ENCODE results near the gene ISLR.

ISLR gene

GRCh38 chr15:74174219-74174957 lies 878 bp downstream of the ISLR start:
- DNase-seq = no peak

- no peak for DNase-seq
These were observed 1.4 kb downstream of the ISLR start for GRCh38 chr15:74174958-74175253.

DNA sequence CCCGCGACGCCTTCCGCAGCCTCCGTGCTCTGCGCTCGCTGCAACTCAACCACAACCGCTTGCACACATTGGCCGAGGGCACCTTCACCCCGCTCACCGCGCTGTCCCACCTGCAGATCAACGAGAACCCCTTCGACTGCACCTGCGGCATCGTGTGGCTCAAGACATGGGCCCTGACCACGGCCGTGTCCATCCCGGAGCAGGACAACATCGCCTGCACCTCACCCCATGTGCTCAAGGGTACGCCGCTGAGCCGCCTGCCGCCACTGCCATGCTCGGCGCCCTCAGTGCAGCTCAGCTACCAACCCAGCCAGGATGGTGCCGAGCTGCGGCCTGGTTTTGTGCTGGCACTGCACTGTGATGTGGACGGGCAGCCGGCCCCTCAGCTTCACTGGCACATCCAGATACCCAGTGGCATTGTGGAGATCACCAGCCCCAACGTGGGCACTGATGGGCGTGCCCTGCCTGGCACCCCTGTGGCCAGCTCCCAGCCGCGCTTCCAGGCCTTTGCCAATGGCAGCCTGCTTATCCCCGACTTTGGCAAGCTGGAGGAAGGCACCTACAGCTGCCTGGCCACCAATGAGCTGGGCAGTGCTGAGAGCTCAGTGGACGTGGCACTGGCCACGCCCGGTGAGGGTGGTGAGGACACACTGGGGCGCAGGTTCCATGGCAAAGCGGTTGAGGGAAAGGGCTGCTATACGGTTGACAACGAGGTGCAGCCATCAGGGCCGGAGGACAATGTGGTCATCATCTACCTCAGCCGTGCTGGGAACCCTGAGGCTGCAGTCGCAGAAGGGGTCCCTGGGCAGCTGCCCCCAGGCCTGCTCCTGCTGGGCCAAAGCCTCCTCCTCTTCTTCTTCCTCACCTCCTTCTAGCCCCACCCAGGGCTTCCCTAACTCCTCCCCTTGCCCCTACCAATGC lies 2.0 kb downstream of the ISLR start:
- DNase-seq = no peak

DNA sequence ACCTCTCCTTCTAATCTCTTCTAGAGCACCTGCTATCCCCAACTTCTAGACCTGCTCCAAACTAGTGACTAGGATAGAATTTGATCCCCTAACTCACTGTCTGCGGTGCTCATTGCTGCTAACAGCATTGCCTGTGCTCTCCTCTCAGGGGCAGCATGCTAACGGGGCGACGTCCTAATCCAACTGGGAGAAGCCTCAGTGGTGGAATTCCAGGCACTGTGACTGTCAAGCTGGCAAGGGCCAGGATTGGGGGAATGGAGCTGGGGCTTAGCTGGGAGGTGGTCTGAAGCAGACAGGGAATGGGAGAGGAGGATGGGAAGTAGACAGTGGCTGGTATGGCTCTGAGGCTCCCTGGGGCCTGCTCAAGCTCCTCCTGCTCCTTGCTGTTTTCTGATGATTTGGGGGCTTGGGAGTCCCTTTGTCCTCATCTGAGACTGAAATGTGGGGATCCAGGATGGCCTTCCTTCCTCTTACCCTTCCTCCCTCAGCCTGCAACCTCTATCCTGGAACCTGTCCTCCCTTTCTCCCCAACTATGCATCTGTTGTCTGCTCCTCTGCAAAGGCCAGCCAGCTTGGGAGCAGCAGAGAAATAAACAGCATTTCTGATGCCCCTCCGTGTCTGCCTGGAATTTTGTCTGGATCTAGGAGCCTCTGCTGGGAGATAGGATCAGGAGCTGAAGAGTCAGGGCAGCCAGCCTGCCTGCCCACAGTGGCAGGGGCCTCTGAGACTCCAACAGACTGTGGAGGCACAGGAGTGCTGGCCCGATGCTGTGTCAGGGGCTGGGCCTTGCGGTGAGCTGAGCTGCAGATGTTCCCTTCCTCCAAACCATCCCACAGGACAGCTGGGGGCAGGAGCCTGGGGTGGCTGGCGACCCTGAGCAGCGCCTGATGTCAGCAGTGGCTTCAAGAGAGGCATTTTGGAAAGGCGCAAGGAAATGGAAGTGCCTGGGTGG lies 3.0 kb downstream of the ISLR start:
- no peak for DNase-seq

GRCh38 chr15:74178326-74179100 lies 5.0 kb downstream of the ISLR start:
- no peak for DNase-seq

GRCh38 chr15:74179101-74179841 lies 5.8 kb downstream of the ISLR start:
- peak; percentile 68 for DNase-seq

GRCh38 chr15:74179983-74180880 lies 6.7 kb downstream of the ISLR start:
- no peak for DNase-seq

GRCh38 chr15:74180881-74181602 lies 7.5 kb downstream of the ISLR start:
- no peak for DNase-seq

- no peak for DNase-seq
These were observed 8.6 kb downstream of the ISLR start for GRCh38 chr15:74182131-74182530.

DNA sequence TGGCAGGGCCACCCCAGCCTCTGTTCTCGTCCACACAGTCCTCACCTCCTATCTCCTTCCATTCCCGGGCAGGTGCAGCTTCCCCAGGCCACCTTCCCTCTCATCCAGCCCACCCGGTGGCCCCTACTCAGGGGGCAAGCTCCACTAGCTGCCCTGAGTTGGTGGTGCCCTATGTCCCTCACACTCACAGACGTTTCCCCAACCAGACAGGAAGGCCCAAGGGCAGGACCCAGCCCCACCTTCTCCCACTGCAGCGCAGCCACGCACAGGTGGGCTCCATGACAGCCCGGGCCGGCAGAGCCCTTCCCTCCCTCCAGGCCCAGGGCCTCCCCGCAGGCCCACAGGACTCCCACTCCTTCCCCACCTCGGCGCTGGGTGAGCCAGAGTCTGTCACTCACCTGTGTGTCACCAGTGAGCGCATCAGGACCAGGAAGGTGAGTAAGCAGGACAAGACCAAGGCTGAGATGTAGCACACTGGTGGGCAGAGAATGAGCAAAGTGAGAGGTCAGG lies 11.1 kb downstream of the ISLR start:
- no peak for DNase-seq

DNA sequence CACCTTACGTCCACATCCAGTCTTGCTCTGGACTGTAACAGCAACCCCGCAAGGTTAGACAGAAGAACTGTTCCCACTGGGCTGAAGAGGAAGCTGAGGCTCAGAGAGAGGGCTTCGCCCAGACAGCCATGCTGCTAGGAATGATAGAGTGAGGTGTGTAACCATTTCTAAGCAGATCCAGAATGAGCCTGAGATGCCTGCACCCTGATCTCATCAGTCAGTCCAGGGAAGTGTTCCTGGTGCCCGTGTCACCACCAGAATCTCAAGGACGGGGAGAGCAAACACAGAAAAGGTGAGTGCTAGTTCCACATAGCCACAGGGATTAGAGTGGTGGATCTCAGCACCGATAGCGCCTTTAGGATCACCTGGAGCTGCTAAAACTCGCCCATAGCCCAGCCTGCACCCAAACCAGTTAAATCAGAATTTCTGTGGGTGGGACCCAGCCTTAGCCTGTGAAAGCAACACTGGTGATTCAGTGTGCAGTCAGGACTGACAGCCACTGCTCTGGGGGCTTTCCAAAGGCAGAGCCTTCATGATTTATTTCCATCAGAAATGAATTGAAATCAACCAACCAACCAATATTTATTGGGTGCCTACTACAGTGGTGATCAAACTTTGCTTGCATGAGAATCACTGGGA lies 12.3 kb downstream of the ISLR start:
- DNase-seq = no peak

GRCh38 chr15:74188216-74188615 lies 14.7 kb downstream of the ISLR start:
- DNase-seq = no peak

- no peak for DNase-seq
These were observed 18.3 kb downstream of the ISLR start for GRCh38 chr15:74191798-74192197.

- DNase-seq = no peak
These were observed 19.2 kb downstream of the ISLR start for GRCh38 chr15:74192751-74193150.

DNA sequence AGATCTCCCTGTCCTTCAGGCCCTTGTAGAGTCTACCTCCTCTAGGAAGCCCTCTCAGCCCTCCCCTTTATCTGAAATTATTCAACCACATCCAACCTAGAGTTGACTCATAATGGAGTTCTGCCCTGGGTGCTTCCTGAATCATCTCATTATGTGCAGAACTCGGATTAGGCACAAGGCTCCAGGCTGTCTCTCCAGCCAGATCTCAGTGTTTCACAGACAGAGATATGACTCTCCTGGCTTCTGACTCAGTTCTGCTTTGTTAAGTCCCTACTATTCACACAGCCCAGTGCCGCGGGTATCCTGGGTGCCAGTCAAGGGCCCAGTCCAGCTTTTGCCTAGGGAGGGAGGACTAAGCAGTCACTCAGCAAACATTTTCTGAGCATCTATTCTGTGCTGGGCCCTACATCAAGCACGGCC lies 19.8 kb downstream of the ISLR start:
- DNase-seq = peak; percentile 97

DNA sequence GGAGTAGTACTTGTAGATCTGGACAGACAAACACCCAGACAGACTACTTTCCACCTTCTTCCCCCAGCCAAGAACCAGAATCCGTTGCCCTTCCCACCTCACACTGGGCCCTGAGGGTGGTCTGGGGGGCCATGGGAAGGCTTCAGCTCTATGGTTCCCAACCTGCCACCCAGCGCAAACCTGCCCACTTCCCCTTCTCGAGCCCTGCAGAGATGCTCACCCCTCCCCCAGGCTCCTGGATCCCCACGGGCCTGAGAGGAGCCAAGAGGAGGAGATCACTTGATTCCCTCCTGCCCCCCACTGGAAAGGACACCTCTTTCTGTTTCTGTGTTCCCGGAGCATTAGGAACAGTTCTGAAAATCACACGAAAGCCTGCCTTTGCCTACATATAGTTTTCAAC lies 20.4 kb downstream of the ISLR start:
- no peak for DNase-seq

DNA sequence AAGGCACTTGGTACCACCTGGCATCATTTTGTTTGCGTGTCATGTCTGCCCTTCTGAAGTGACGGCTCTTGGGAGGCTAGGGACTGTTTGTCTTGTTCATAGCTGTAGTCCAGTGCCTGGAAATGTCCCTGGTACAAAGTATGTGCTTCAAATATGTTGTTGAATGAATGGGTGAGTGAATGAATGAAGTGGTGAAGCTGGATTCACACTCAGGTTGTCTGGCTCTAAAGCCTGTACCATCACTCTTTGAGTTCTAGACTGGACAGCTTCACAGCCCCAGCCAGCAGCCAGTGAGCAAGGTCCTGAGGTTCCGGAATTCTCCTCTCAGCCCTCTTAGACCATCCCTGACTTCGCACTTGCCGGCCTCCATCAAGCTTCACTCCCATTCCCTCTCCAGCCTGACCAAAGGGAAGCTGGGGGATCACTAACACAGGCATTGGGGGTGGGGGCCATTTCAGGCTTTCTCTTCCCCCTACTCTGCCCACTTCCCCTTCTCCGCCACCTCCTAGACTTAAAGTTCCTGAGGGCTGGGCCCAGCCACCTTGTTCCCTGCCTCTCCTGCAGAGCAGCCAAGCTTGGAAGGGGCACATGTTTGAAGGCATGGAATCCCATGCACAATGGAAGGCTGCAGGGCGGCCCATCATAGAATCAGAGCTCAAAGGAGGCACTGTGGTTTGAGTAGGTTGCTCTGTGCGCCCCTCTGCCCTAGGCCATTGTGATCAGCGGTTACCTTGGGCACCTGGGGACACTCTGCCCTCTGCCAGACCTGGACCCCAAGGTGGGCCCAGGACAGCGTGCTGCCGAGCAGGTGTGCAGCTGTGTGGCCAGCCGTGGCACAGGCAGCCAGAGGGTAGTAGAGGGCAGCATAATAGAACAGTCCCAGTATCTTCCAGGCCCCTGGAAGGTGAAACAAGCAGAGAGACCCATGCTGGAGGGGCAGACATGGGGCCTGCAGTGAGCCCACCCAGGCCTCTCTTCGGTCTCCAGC lies 21.4 kb downstream of the ISLR start:
- DNase-seq = no peak

DNA sequence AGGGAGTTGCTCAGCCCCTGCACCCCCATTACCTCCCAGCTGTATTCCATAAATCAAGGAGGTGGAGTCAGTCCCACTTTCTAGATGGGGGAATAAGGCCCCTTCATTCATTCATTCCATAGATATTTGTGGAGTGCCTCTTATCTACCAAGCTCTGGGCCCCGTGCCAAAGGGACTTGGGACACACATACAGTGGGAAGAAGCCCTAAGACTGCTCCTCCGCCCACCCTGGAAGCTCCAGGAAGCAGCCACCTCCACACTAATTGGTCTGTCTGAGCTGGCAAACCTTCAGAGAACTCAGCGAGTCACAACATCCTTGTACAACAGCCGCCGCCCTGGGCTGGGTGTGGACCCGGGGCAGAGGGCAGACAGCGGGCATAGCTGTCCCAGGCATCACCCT lies 22.7 kb downstream of the ISLR start:
- DNase-seq = peak; percentile 76

Measured in kidney glomerular epithelial cell (primary cell).